NCI-H1417 (cell line): Measurements from ENCODE around the gene TGFBR3.

Source experiments
- DNase-seq, 3 experiments: peaks; one replicate each; lab custom pipeline; 2025; lab: John Stamatoyannopoulos, UW

The TGFBR3 gene

DNA sequence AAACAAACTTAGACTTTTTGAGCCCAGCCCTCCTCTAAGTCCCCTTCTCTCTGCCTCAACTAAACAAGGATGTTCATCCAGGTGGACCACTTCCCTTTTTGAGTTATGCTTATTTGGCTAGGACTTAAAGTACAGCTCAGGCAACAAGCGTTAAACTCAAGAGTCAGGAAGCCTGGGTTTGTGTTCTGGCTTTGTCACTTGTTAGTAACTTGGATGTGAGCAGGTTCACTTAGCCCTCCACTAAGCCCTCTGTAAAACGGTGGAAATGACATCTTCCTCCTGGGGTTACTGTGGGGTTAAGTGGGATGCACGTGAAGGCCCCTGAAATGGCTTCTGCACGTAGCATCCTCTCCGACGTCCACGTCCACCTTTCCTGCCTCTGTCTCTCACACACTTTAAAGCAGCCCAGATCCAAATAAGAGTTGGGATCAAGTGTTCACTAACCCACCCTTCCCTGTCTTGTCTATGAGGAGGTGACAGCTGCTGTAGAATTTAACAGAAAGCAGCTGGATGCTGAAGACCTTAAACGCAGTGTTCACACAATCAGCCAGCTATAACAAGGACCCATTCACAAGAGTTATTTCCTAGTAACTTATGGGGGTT lies 152.7 kb downstream of the TGFBR3 start:
- no peak for DNase-seq

DNA sequence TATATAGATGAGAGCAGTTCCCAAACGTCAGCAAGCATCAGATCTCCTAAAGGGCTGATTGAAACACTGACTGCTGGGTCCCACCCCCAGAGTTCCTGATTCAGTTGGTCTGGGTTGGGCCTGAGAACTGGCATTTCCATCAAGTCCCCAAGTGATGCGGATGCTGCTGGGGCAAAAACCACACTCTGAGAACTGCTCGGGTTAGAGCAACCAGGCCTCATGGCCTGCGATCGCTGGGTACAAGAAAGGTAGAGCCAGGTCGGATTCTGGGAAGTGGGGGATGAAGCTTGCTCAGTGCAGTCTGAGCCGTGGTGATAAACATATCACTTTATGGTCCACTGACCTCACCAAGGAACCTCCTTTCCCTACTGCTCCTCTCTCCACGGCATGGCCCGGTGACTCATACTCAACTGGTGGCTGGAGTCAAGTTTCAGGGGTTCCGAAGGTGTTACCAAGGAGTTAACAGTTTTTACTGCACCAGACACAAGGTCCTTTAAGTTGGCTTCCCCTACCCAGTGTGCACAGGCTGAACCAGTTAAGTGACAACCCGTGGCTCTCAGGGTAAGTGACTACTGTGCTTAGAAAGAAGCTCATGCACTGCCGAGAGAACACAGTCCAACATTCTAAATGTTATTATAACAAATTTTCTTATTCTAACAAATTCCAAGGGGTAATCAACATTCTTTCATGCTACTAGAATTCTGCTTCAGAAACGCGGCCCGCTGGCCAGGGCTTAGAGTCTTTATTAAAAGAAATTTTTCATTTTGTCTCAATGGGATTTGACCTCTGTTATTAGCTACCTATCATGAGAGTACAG lies 153.5 kb downstream of the TGFBR3 start:
- no peak for DNase-seq

GRCh38 chr1:91731815-91732214 lies 154.1 kb downstream of the TGFBR3 start:
- no peak for DNase-seq

DNA sequence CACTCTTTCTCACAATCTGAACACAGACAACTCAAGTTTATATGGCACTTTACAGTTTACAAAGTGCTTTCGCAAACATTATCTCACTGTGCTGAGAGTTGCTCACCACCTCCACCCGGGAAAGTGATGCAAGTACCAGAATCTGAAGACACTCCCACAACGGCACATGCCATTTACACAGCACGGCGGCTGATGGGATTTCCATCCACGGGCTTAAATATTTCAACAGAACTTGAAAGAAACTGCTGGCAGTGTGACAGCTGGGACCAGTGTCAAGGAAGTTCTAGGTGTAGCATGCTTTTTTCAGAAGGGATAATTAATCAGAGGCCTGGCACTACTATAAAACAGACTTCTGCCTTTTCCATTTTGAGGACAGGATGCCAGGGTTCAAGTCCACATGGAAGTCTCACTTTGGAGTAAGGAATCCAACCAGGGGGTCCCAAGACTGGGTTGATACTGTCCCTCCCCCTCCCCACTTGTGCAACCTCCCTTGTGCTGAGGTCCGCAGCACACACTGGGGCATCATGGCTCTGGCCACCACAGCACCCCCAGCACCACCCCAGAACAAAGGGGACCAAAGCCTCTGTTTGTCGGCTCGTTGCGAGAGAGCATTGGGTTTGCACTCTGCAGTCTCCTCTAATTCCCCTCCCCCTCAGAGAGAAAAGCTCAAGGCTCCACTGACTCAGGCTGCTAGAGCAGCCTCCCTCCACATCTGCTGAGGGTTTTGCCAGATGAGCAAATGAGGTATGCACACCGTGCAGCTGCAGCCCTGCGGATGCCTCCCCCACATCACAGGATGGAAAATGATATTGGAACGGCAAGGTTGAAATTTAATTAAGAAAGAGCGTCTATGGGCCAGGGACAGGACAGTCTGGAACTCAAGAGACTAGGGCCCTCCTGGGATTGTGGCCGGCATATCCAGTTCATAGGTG lies 154.9 kb downstream of the TGFBR3 start:
- DNase-seq = no peak

- no peak for DNase-seq
Observed at GRCh38 chr1:91729621-91730358, 156.2 kb downstream of the TGFBR3 start.

DNA sequence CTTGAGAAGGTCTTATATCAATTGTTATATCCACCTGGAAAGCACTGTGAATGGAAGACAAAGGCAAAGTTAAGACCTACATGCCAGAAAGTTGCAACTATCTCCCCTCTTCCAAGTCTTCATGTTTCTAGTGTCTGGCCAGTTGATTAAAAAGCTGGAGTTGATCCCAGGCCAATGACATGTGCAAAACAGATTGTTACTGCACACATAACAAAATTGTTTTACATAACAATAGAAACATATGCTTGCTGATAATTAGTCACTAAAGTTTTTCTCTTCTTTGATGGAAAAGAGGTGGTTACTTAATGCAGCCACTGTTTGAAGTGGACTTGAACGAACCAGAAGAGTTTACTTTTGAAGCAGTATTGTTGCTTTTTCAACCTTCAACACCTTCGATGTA lies 158.2 kb downstream of the TGFBR3 start:
- DNase-seq = no peak

- DNase-seq = no peak
Observed at GRCh38 chr1:91725989-91726721, 159.8 kb downstream of the TGFBR3 start.

DNA sequence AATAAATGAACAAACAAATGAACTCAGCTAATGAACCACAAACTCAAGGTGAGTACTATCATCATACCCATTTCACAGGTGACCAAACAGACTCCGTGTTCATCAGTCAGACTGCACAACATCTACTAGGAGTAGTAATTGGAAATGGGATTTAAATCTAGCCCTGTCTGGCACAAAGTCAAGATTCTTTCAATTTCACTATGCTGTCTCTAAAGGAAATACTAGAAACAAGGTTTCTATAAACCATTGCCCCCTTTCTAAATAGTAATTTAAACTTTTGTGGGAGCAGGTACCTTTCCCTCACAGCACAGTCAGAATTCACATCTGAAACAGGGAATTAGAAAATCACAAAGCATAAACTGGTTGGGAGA lies 160.3 kb downstream of the TGFBR3 start:
- no peak for DNase-seq

- no peak for DNase-seq
Observed at GRCh38 chr1:91724644-91725043, 161.3 kb downstream of the TGFBR3 start.

DNA sequence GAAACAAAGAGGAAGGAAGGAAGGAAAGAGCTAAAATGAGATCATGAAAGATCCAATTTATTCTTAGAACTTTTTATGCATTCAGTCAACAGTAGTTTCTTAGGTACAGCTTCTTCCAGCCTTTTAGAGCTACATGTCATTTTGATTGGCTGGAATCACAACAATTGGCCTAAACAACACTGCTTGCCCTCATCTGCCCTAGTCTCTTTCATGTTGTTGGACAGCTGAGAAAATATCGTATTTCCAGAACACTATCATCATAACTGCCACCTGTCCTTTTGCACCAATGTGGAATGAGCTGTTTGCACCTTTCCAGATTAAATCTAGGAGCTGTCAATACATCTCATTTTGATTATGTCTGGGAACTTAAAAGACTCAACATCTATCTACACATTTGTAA lies 161.7 kb downstream of the TGFBR3 start:
- peak in 1 of 3 experiments; percentile 8 for DNase-seq

DNA sequence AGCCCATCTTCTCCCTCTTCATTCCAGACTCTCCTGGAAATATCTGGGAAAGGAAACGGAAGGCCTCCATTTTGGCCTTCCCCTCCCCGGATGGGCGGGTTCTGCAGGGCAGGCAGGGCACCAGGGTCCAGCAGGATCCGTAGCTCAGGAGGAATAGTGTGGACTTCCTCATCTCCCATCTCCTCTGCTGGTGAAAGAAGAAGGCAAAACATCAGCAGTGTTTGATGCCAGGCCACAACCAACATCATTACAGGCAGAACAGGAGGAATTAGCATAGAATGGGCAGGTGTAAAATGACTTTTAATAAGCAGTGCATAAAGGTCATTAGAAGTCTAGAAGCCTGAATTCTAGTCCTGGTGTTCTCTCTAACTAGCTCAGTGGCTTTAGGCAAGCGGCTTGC lies 165.9 kb downstream of the TGFBR3 start:
- DNase-seq = no peak

DNA sequence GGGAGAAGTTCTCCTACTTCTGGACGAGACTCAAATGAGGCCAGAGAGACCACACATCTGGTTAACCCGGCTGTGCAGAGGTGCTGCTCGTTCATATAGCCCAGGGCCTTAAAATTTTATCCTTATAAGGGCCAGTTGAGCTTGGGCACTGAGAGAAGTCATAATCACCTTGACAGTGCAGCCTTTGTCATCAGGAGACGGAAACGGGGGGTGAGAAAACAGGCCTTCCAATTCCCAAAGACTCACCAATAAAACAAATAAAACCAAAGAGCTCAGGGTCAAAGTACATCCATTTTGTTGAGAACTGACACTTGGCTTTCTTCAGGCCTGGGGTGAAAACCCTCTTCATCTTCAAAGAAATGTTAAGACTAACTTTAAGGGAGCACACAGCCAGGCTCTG lies 167.1 kb downstream of the TGFBR3 start:
- no peak for DNase-seq

DNA sequence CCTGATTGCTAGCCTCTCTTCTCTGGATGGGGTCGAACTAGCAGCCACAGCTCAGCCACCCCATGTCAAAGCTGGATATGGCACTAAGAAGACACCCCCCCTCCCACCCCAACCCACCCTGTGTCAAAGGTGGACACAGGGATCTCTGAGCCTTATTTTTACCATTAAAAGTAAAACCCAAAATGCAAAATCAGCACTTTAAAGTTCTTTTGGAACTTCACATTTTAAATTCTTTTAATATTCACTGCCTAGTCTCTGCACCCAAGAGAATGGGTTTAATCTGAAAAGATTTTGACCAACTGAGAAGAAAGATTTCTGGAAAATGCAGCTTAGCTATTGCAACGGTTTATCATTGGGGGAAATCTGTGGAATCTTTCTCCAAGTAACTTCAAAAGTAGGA lies 167.6 kb downstream of the TGFBR3 start:
- no peak for DNase-seq

- DNase-seq = no peak
Observed at GRCh38 chr1:91717839-91718238, 168.1 kb downstream of the TGFBR3 start.

DNA sequence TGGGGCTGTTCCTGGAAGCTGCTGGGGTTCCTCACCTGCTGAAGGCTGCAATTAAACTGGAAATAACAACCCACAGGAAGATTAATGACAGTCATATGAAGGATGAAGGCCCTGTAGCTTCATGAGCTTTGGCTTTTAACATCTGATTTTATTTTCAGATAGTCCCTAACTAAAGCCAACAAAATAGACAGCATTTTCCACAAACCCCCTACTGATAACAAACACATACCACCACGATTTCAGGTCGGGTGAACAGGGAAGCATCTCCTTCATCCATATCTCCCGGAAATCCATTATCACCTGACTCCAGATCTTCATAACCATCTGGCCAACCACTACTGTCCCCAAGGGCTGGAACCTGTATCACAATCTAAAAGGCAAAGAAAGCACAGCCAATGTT lies 169.6 kb downstream of the TGFBR3 start:
- peak in 2 of 3 experiments; percentile 18 to 34 for DNase-seq

GRCh38 chr1:91715416-91716000 lies 170.4 kb downstream of the TGFBR3 start:
- no peak for DNase-seq

DNA sequence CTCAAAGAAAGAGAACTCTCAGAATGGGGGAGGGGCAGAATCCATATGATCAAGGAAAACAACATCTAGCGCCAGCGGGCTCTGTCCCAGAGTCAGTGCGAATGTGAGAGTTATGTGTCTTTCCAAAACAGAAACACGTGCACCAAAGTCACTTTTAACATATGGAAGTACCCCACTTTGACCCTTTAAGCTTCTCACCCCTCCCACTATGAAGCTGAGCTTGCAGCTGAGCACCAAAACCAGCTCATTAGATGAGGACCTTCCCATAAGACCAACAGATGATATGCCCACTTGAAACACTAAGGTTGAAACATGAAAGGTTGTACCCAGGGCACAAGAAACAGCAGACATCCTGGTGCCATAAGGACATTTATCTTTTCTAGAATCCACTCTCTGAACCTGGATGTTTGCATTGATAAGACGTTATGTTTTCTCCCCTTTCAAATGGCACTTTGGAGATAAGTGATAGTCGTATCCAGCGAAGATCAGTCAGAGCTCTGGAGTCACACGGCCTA lies 171.0 kb downstream of the TGFBR3 start:
- DNase-seq = peak in 1 of 3 experiments; percentile 16

DNA sequence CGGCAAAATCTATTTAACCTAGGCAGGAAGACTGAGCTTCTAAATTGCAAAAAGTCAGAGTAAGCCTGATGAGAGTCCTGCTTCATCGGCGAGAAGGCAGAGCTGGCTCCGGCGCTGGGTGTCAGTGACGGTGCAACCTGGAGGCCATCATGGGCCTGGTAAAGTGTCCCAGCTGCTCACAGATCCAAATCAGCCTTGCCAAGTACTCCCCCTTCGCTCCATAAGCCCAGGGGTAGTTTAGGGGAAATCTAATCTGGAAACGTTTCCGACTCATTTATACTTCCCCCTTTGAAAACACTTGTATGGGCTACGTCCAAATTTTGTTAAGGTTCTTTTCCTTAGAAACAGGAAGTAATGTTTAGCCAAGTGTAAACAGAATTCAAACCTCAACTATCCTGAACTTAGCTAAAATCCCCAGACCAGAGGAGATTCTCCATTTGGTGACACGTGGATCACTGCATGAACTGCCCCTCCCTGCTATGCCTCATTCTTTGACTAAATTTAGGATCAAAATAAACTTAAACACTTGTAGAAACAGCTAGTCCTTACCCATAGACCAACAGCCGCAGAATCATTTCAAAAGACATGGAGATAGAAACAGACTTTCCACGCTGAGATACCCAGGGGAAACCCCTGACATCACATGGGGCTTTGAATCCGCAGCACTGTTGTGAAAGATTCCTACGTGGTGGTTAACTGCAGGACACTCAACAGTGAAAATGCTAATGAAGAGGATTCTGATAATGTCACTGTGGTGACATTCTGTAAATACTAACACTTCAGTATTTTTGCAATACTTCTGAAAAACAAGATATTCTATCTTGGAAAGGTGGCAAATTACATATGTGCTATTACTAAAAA lies 172.7 kb downstream of the TGFBR3 start:
- no peak for DNase-seq

- DNase-seq = no peak
Observed at GRCh38 chr1:91712393-91712792, 173.6 kb downstream of the TGFBR3 start.
